IMR-90 (cell line): ENCODE results near the gene CFAP70. TPM values are rescaled to one million over a fixed set of nuclear protein-coding genes. Genes with fewer than 3 reads are reported as not detected.

ENCODE experiments used
- ATAC-seq: fragments of 200-7000 bp; cut with Tn5 transposase; 2 replicates; pipeline ENCODE4 v1.9.1; 2020; ENCODE audit warnings: low read depth, mild to moderate bottlenecking, moderate library complexity
- BruUV-seq: library from RNA; stranded (reverse); fragments of 400-500 nt; replicated peaks from 2 replicates; lab custom pipeline; 2021; lab: Mats Ljungman, UMichigan
- CTCF ChIA-PET: fragments of 300-600 bp; formaldehyde crosslinking; extraction: SDS; loops from one replicate; lab custom pipeline; 2021; ENCODE audit warnings: antibody characterized with exemption; lab: Yijun Ruan, JAX
- POLR2A ChIA-PET: fragments of 300-600 bp; sonication (Branson Sonifier 250); formaldehyde crosslinking; loops from one replicate; lab custom pipeline; 2022; ENCODE audit warnings: antibody characterized with exemption; ENCODE audit not compliant: unreplicated experiment; lab: Charles Lee
- DNase-seq: peaks from one replicate; pipeline ENCODE4 v3.0.0; 2013
- H2AFZ ChIP-seq: replicated peaks from 2 replicates; pipeline ENCODE3; 2013; ENCODE audit warnings: low read length, mild to moderate bottlenecking; ENCODE audit not compliant: poor library complexity
- H2AK5ac ChIP-seq: 2 replicates; pipeline ENCODE4 v1.6.1; 2013; ENCODE audit warnings: low read depth, low read length, inconsistent platforms
- H2AK9ac ChIP-seq: replicated peaks from 2 replicates; pipeline ENCODE3; 2013; ENCODE audit warnings: mild to moderate bottlenecking, low read depth, low read length, moderate library complexity; ENCODE audit not compliant: poor library complexity
- H2BK120ac ChIP-seq: 2 replicates; pipeline ENCODE4 v1.6.1; 2013; ENCODE audit warnings: low read depth, low read length, inconsistent platforms
- H2BK15ac ChIP-seq: 3 replicates; pipeline ENCODE4 v1.6.1; 2013; ENCODE audit warnings: low read depth, low read length, inconsistent platforms
- H2BK20ac ChIP-seq: 2 replicates; pipeline ENCODE4 v1.6.1; 2013; ENCODE audit warnings: low read depth, mild to moderate bottlenecking, inconsistent platforms, low read length, moderate library complexity
- H2BK5ac ChIP-seq: 2 replicates; pipeline ENCODE4 v1.6.1; 2013; ENCODE audit warnings: mild to moderate bottlenecking, low read depth, low read length, inconsistent platforms; ENCODE audit not compliant: poor library complexity, severe bottlenecking
- H3K14ac ChIP-seq: replicated peaks from 2 replicates; pipeline ENCODE4 v1.6.1; 2013; ENCODE audit warnings: low read depth, low read length, inconsistent platforms
- H3K18ac ChIP-seq: 2 replicates; pipeline ENCODE4 v1.6.1; 2013; ENCODE audit warnings: low read depth, low read length, control low read depth
- H3K23ac ChIP-seq: 2 replicates; pipeline ENCODE4 v1.6.1; 2013; ENCODE audit warnings: low read depth, low read length, inconsistent platforms
- H3K27ac ChIP-seq: 2 replicates; pipeline ENCODE4 v1.5.1; 2013; ENCODE audit warnings: mild to moderate bottlenecking, control low read depth, low read length; ENCODE audit not compliant: insufficient read depth
- H3K27me3 ChIP-seq: 2 replicates; pipeline ENCODE4 v1.6.1; 2013; ENCODE audit warnings: low read length; ENCODE audit not compliant: control insufficient read depth, insufficient read depth
- H3K36me3 ChIP-seq: 2 replicates; pipeline ENCODE4 v1.6.1; 2013; ENCODE audit warnings: low read length, mixed read lengths; ENCODE audit not compliant: control insufficient read depth, insufficient read depth
- H3K4ac ChIP-seq: 2 replicates; pipeline ENCODE4 v1.6.1; 2013; ENCODE audit warnings: low read depth, low read length, inconsistent platforms
- H3K4me1 ChIP-seq: 2 replicates; pipeline ENCODE4 v1.6.1; 2013; ENCODE audit warnings: low read length, mixed read lengths; ENCODE audit not compliant: control insufficient read depth, insufficient read depth
- H3K4me2 ChIP-seq: 2 replicates; pipeline ENCODE4 v1.6.1; 2013; ENCODE audit warnings: low read depth, mild to moderate bottlenecking, control low read depth, low read length, moderate library complexity
- H3K4me3 ChIP-seq: 2 replicates; pipeline ENCODE4 v1.5.1; 2013; ENCODE audit warnings: low read depth, mild to moderate bottlenecking, control low read depth, low read length, moderate library complexity; ENCODE audit not compliant: insufficient read depth
- H3K56ac ChIP-seq: 2 replicates; pipeline ENCODE4 v1.6.1; 2013; ENCODE audit warnings: low read length, inconsistent platforms; ENCODE audit not compliant: insufficient read depth; ENCODE audit errors: extremely low read depth
- H3K79me1 ChIP-seq, 2 experiments: 2 replicates each; pipeline ENCODE4 v1.6.1; 2013; ENCODE audit warnings: low read length in 2 of 2, inconsistent platforms in 1 of 2, low read depth in 1 of 2
- H3K9ac ChIP-seq: 2 replicates; pipeline ENCODE4 v1.6.1; 2013; ENCODE audit warnings: low read depth, low read length, control low read depth
- H3K9me1 ChIP-seq: 2 replicates; pipeline ENCODE4 v1.6.1; 2013; ENCODE audit warnings: low read length, inconsistent platforms; ENCODE audit not compliant: insufficient read depth
- H3K9me3 ChIP-seq: 2 replicates; pipeline ENCODE4 v1.6.1; 2013; ENCODE audit warnings: low read length; ENCODE audit not compliant: control insufficient read depth, insufficient read depth
- H4K20me1 ChIP-seq: 2 replicates; pipeline ENCODE4 v1.6.1; 2013; ENCODE audit warnings: low read length, inconsistent platforms; ENCODE audit not compliant: insufficient read depth
- H4K5ac ChIP-seq: 2 replicates; pipeline ENCODE4 v1.6.1; 2013; ENCODE audit warnings: mild to moderate bottlenecking, low read depth, low read length, control low read depth
- H4K8ac ChIP-seq, 2 experiments: 2 replicates each; pipeline ENCODE4 v1.6.1; 2013; ENCODE audit warnings: low read depth in 2 of 2, low read length in 2 of 2, control low read depth in 1 of 2, inconsistent platforms in 1 of 2
- H4K91ac ChIP-seq: 2 replicates; pipeline ENCODE4 v1.6.1; 2013; ENCODE audit warnings: low read depth, low read length, inconsistent platforms; ENCODE audit not compliant: insufficient read depth
- BHLHE40 ChIP-seq: fragments of 150-350 bp; IDR thresholded peaks from 2 replicates; pipeline ENCODE4 v1.6.1; 2016; ENCODE audit warnings: mild to moderate bottlenecking, low read depth, low read length
- CEBPB ChIP-seq: IDR thresholded peaks from 2 replicates; pipeline ENCODE4 v1.6.1; 2012; ENCODE audit warnings: low read depth, low read length, improper control_type of control experiment
- CHD1 ChIP-seq: IDR thresholded peaks from 2 replicates; pipeline ENCODE4 v1.6.1; 2012; ENCODE audit warnings: low read depth, low read length, improper control_type of control experiment
- CTCF ChIP-seq: conservative IDR thresholded peaks from 2 replicates; pipeline ENCODE4 v1.5.1; 2012; ENCODE audit warnings: mild to moderate bottlenecking, low read depth, low read length, improper control_type of control experiment
- ELK1 ChIP-seq: fragments of 150-350 bp; IDR thresholded peaks from 2 replicates; pipeline ENCODE4 v1.6.1; 2016; ENCODE audit warnings: low read depth, mild to moderate bottlenecking, low read length, moderate library complexity, borderline replicate concordance
- MAZ ChIP-seq: IDR thresholded peaks from 2 replicates; pipeline ENCODE4 v1.6.1; 2012; ENCODE audit warnings: low read depth, mild to moderate bottlenecking, low read length, improper control_type of control experiment, moderate library complexity, borderline replicate concordance
- WGBS, 2 experiments: methylation state at CpG; one replicate each; pipeline versions ENCODE4 v1.1.5 to v1.1.7; 2013; ENCODE audit warnings: missing lambda C conversion rate in 2 of 2; ENCODE audit not compliant: insufficient read length in 1 of 2; ENCODE audit errors: extremely low coverage in 2 of 2; 5-methylcytosine and 5-hydroxymethylcytosine counted together
- dilution Hi-C: fragments of 300-500 bp; cut with HindIII; formaldehyde crosslinking; loops from one replicate; pipeline ENCODE4 v1.14.3; 2018; ENCODE audit warnings: low sequenced_read_pairs; ENCODE audit not compliant: unreplicated experiment
- in situ Hi-C: fragments of 300-500 bp; cut with MboI; formaldehyde crosslinking; loops from 3 replicates; pipeline ENCODE4 v1.14.3; 2019; ENCODE audit warnings: low sequenced_read_pairs, inconsistent platforms, mixed read lengths
- intact Hi-C: fragments of 100-400 bp; cut with micrococcal nuclease; formaldehyde crosslinking; loops from 2 replicates; pipeline ENCODE4 v1.10.0; 2022
- polyA plus RNA-seq, 3 experiments: library from polyadenylated mRNA; depleted of rRNA; stranded (reverse); fragments of >200 nt; gene quantifications; 2 replicates each; pipeline ENCODE4 v1.2.3, GENCODE V29; 2012; ENCODE audit warnings: low replicate concordance in 1 of 3
- total RNA-seq: library from RNA; depleted of rRNA; stranded (reverse); fragments of >200 nt; gene quantifications from 2 replicates; pipeline ENCODE4 v1.2.3, GENCODE V29; 2012

CFAP70 gene
- total and polyA plus RNA-seq, 2 of the 4 experiments (the other 2 are of a cell fraction) = 0.15 to 0.18 TPM

- Histone ChIP-seq H2BK15ac (no peak overlapping the region), H3K79me1 (peaks cover 21 to 60% of the 10 kb centered on the region in 2 experiments), H2AFZ (no peak overlapping the region), H4K20me1 (peaks cover 34% of the 10 kb centered on the region), H4K91ac (no peak overlapping the region), H3K27me3 (no peaks in the 10 kb centered on the region), H3K36me3 (no peaks in the 10 kb centered on the region; the same call in 1 of the 2 replicates), H3K4me1 (no peaks in the 10 kb centered on the region), H3K18ac (no peak overlapping the region), H3K4ac (no peak overlapping the region), H3K9ac (no peak overlapping the region), H3K9me1 (peaks cover 8% of the 10 kb centered on the region), H3K4me2 (no peak overlapping the region), H3K27ac (no peak overlapping the region), H2BK20ac (no peak overlapping the region), H3K4me3 (no peak overlapping the region), H2AK9ac (no peak overlapping the region), H3K56ac (no peak overlapping the region), H2AK5ac (no peak overlapping the region), H2BK5ac (no peak overlapping the region), H2BK120ac (no peak overlapping the region), H4K8ac (no peak overlapping the region), H3K9me3 (no peaks in the 10 kb centered on the region), H3K14ac (no peak overlapping the region), H4K5ac (no peak overlapping the region), H3K23ac (no peak overlapping the region)
- dilution Hi-C loops (no loop called here), in situ Hi-C loops (no loop called here), intact Hi-C loops (no loop called here)
- CTCF ChIA-PET = no interaction called here
- no TSS peak for BruUV-seq
- TF ChIP-seq MAZ (no peak), CEBPB (no peak), CTCF (no peak), CHD1 (no peak), ELK1 (no peak), BHLHE40 (no peak)
- POLR2A ChIA-PET = no interaction called here
- no peak for ATAC-seq
- DNase-seq = no peak
- WGBS, 2 experiments = no CpG with 5 or more reads among the region's 9 CpGs
These were observed 46.0 kb upstream of the CFAP70 start for GRCh38 chr10:73404690-73405089.
